Hepatocyte (in vitro differentiated cells): Measurements from ENCODE around the gene PARN.

Source experiments
- EZH2 ChIP-seq: fragments of 200-600 bp; sonication (generic); IDR thresholded peaks from 2 replicates; pipeline ENCODE4 v1.6.1; 2016; ENCODE audit warnings: antibody characterized with exemption, mild to moderate bottlenecking, borderline replicate concordance
- EZH2phosphoT487 ChIP-seq: fragments of 200-600 bp; sonication (generic); IDR thresholded peaks from one replicate; pipeline ENCODE4 v1.6.1; 2018; ENCODE audit warnings: antibody characterized with exemption, mild to moderate bottlenecking, low read depth, moderate library complexity; ENCODE audit not compliant: unreplicated experiment, severe bottlenecking
- TF ChIP-seq, protein P1 (sequence below): fragments of 200-600 bp; sonication (generic); IDR thresholded peaks from 2 replicates; pipeline ENCODE4 v1.5.1; 2016; ENCODE audit warnings: antibody characterized with exemption, mild to moderate bottlenecking; ENCODE audit not compliant: poor library complexity

- TF ChIP-seq EZH2phosphoT487 (no peak), EZH2 (no peak)
- TF ChIP-seq, protein P1, sequence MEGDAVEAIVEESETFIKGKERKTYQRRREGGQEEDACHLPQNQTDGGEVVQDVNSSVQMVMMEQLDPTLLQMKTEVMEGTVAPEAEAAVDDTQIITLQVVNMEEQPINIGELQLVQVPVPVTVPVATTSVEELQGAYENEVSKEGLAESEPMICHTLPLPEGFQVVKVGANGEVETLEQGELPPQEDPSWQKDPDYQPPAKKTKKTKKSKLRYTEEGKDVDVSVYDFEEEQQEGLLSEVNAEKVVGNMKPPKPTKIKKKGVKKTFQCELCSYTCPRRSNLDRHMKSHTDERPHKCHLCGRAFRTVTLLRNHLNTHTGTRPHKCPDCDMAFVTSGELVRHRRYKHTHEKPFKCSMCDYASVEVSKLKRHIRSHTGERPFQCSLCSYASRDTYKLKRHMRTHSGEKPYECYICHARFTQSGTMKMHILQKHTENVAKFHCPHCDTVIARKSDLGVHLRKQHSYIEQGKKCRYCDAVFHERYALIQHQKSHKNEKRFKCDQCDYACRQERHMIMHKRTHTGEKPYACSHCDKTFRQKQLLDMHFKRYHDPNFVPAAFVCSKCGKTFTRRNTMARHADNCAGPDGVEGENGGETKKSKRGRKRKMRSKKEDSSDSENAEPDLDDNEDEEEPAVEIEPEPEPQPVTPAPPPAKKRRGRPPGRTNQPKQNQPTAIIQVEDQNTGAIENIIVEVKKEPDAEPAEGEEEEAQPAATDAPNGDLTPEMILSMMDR: no peak
These were observed 3.0 kb downstream of the PARN start for GRCh38 chr16:14627078-14627477.
